ENCODE results near the gene FGF13.

DNA sequence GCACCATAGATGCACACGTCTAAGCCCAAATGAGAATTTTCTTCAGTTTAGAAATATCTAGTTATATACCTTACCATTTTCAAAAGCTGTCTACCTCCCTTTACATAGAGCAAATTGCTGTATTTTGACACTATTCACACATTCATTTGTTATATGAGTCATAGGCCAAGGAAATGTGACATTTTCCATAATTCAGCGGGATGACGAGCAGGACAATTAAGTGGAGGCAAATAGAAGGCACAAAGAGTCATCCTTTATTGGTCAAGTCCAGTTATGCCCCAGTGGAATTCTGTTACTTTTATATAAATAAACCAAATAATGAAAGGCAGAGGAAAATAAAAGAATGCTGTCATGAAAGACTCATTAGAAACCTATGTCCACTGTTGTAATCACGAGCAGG lies 27.9 kb downstream of the FGF13 start:
- TF ChIP-seq, protein P1, sequence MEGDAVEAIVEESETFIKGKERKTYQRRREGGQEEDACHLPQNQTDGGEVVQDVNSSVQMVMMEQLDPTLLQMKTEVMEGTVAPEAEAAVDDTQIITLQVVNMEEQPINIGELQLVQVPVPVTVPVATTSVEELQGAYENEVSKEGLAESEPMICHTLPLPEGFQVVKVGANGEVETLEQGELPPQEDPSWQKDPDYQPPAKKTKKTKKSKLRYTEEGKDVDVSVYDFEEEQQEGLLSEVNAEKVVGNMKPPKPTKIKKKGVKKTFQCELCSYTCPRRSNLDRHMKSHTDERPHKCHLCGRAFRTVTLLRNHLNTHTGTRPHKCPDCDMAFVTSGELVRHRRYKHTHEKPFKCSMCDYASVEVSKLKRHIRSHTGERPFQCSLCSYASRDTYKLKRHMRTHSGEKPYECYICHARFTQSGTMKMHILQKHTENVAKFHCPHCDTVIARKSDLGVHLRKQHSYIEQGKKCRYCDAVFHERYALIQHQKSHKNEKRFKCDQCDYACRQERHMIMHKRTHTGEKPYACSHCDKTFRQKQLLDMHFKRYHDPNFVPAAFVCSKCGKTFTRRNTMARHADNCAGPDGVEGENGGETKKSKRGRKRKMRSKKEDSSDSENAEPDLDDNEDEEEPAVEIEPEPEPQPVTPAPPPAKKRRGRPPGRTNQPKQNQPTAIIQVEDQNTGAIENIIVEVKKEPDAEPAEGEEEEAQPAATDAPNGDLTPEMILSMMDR (IDR thresholded peaks at IDR 0.05): no peak
- no peak for TF ChIP-seq POLR2A (IDR thresholded peaks at IDR 0.05)

Data from breast epithelium (tissue), 3 donors.